OCI-LY1 (cell line): ENCODE measurements around the gene GDPD2.

ENCODE experiments used
- H2AFZ ChIP-seq: fragments of 200-600 bp; sonication (generic), shearing (Covaris generic); 2 replicates; pipeline ENCODE4 v1.6.0; 2014; ENCODE audit warnings: antibody characterized with exemption, mild to moderate bottlenecking, low read length
- H3F3A ChIP-seq: fragments of 200-600 bp; sonication (generic), shearing (Covaris generic); 2 replicates; pipeline ENCODE4 v1.6.0; 2014; ENCODE audit warnings: mild to moderate bottlenecking, antibody characterized with exemption, low read length, moderate library complexity; ENCODE audit not compliant: insufficient read depth
- H3K27ac ChIP-seq: fragments of 200-600 bp; sonication (generic); 2 replicates; pipeline ENCODE4 v1.5.1; 2014; ENCODE audit warnings: low read length, mixed run types, mild to moderate bottlenecking, low read depth; ENCODE audit not compliant: poor library complexity, severe bottlenecking
- H3K27me3 ChIP-seq: fragments of 200-600 bp; sonication (generic); 2 replicates; pipeline ENCODE4 v1.6.0; 2014; ENCODE audit warnings: antibody characterized with exemption, mild to moderate bottlenecking, low read length, moderate library complexity; ENCODE audit not compliant: insufficient read depth
- H3K36me3 ChIP-seq: fragments of 200-600 bp; sonication (generic); 2 replicates; pipeline ENCODE4 v1.6.1; 2014; ENCODE audit warnings: mild to moderate bottlenecking, antibody characterized with exemption, low read length, moderate library complexity, mixed read lengths; ENCODE audit not compliant: insufficient read depth
- H3K4me1 ChIP-seq: fragments of 200-600 bp; sonication (generic); 2 replicates; pipeline ENCODE4 v1.5.1; 2014; ENCODE audit warnings: mild to moderate bottlenecking, low read length, moderate library complexity; ENCODE audit not compliant: insufficient read depth, severe bottlenecking
- H3K4me2 ChIP-seq: fragments of 200-600 bp; sonication (generic), shearing (Covaris generic); 2 replicates; pipeline ENCODE4 v1.6.1; 2014; ENCODE audit warnings: low read length
- H3K4me3 ChIP-seq: fragments of 200-600 bp; sonication (generic); 2 replicates; pipeline ENCODE4 v1.5.1; 2014; ENCODE audit warnings: low read length, low read depth, mild to moderate bottlenecking, mixed read lengths; ENCODE audit not compliant: poor library complexity, severe bottlenecking
- H3K79me2 ChIP-seq: fragments of 200-600 bp; shearing (Covaris generic); 2 replicates; pipeline ENCODE4 v1.6.1; 2016; ENCODE audit warnings: mixed run types, low read length, mixed read lengths; ENCODE audit not compliant: insufficient read depth
- H3K9ac ChIP-seq: fragments of 200-600 bp; sonication (generic), shearing (Covaris generic); 2 replicates; pipeline ENCODE4 v1.6.1; 2014; ENCODE audit warnings: mild to moderate bottlenecking, low read length, mixed read lengths
- H3K9me2 ChIP-seq: fragments of 200-600 bp; sonication (generic), shearing (Covaris generic); 2 replicates; pipeline ENCODE4 v1.6.1; 2014; ENCODE audit warnings: low read depth, mild to moderate bottlenecking, low read length, mixed read lengths
- H3K9me3 ChIP-seq: fragments of 200-600 bp; shearing (Covaris generic); 2 replicates; pipeline ENCODE4 v1.6.1; 2014; ENCODE audit warnings: low read length, mixed read lengths
- H4K20me1 ChIP-seq: fragments of 200-600 bp; sonication (generic), shearing (Covaris generic); 2 replicates; pipeline ENCODE4 v1.6.0; 2016; ENCODE audit warnings: mild to moderate bottlenecking, low read length; ENCODE audit not compliant: insufficient read depth
- CTCF ChIP-seq: fragments of 200-600 bp; sonication (generic), shearing (Covaris generic); IDR thresholded peaks from 2 replicates; pipeline ENCODE4 v1.5.1; 2017; ENCODE audit warnings: mild to moderate bottlenecking, antibody characterized with exemption, low read length, moderate library complexity, mixed read lengths
- EZH2 ChIP-seq: fragments of 200-600 bp; sonication (generic), shearing (Covaris generic); IDR thresholded peaks from 2 replicates; pipeline ENCODE4 v1.8.0; 2017; ENCODE audit warnings: borderline replicate concordance, mixed run types, mild to moderate bottlenecking, antibody characterized with exemption, low read length, moderate library complexity, mixed read lengths

GDPD2 gene

GRCh38 chrX:70424801-70425200 is 1.7 kb downstream of the GDPD2 start:
- Histone ChIP-seq H4K20me1 (no peaks in the 10 kb centered on the region), H3K36me3 (peaks cover 11% of the 10 kb centered on the region), H3F3A (no peaks in the 10 kb centered on the region), H3K4me1 (no peaks in the 10 kb centered on the region), H3K4me3 (no peak overlapping the region), H3K9ac (no peak overlapping the region), H3K27me3 (no peaks in the 10 kb centered on the region), H3K9me3 (no peaks in the 10 kb centered on the region), H3K79me2 (no peaks in the 10 kb centered on the region), H3K4me2 (no peak overlapping the region), H3K27ac (no peak overlapping the region), H2AFZ (no peak overlapping the region), H3K9me2 (no peaks in the 10 kb centered on the region)
- TF ChIP-seq CTCF (no peak), EZH2 (no peak)

DNA sequence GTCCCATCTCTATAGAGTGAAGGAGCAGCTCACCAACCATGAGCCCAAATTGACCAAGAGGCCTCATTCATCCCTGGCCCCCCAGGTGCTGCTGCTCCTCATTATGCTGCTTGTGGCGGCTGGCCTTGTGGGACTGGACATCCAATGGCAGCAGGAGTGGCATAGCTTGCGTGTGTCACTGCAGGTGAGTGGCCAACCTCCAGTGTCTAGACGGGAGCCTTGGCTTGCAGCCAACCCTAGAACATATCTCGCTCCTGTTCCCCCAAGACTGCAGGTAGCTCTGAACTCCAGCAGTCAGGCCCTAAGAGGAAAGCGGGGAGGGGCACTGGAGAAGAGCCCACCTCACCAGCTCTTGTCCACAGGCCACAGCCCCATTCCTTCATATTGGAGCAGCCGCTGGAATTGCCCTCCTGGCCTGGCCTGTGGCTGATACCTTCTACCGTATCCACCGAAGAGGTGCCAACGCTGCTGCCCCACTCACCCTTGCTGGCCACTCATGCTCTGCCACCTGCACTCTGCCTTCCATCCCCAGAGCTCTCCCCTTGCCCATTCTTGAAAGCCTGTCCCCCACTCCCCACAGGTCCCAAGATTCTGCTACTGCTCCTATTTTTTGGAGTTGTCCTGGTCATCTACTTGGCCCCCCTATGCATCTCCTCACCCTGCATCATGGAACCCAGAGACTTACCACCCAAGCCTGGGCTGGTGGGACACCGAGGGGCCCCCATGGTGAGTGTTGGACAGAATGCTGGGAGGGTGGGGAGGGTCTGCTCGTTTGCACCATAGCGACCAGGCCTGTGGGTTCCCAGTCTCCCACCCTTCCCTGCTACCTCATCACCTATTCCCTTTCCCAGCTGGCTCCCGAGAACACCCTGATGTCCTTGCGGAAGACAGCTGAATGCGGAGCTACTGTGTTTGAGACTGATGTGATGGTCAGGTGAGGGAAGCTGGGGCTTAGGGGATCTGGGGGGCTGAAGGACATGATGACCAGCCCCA is 3.5 kb downstream of the GDPD2 start:
- Histone ChIP-seq H3K27me3 (no peaks in the 10 kb centered on the region), H4K20me1 (no peaks in the 10 kb centered on the region), H3K4me2 (no peak overlapping the region), H3K9ac (no peak overlapping the region), H3K27ac (no peak overlapping the region), H3K4me3 (no peak overlapping the region), H2AFZ (no peak overlapping the region), H3K4me1 (no peaks in the 10 kb centered on the region), H3F3A (no peaks in the 10 kb centered on the region), H3K79me2 (no peaks in the 10 kb centered on the region), H3K36me3 (no peaks in the 10 kb centered on the region), H3K9me3 (no peaks in the 10 kb centered on the region), H3K9me2 (no peaks in the 10 kb centered on the region)
- TF ChIP-seq CTCF (no peak), EZH2 (no peak)

DNA sequence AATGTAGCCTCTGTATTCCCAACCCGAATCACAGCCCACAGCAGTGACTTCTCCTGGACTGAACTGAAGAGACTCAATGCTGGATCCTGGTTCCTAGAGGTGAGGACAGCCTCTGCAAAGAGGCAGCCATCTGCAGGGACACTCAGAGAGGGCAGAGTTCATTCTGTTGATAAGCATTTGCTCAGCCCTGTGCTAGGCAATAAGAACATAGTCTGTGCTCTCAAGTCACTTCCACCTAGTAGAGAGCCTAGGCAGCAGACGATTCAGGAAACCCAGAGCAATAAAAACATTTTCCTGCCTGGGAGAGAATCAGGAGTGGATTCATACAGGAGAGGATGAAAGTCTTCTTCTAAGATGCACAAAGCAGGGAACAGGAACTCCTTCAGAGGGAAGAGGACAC is 4.3 kb downstream of the GDPD2 start:
- H3K9me3 ChIP-seq = no peaks in the 10 kb centered on the region
- no peaks in the 10 kb centered on the region for H3K36me3 ChIP-seq
- no peak overlapping the region for H3K4me3 ChIP-seq
- H2AFZ ChIP-seq = no peak overlapping the region
- TF ChIP-seq EZH2 = no peak
- TF ChIP-seq CTCF = no peak
- no peak overlapping the region for H3K27ac ChIP-seq
- no peak overlapping the region for H3K9ac ChIP-seq
- H3K4me1 ChIP-seq = no peaks in the 10 kb centered on the region
- no peaks in the 10 kb centered on the region for H3K27me3 ChIP-seq
- H4K20me1 ChIP-seq = no peaks in the 10 kb centered on the region
- no peaks in the 10 kb centered on the region for H3K9me2 ChIP-seq
- no peak overlapping the region for H3K4me2 ChIP-seq
- H3K79me2 ChIP-seq = no peaks in the 10 kb centered on the region
- no peaks in the 10 kb centered on the region for H3F3A ChIP-seq
